Endothelial cell of umbilical vein (primary cell): ENCODE results near the gene MRPS27. TPM values are rescaled to one million over a fixed set of nuclear protein-coding genes. Genes with fewer than 3 reads are reported as not detected.

Experiments
- BruUV-seq: library from RNA; stranded (reverse); fragments of 400-500 nt; replicated peaks from 2 replicates; lab custom pipeline; 2021; lab: Mats Ljungman, UMichigan
- CTCF ChIA-PET: fragments of 300-600, 350-600 bp; sonication (Branson Sonifier 250); formaldehyde crosslinking; loops from one replicate; lab custom pipeline; 2021; ENCODE audit warnings: antibody characterized with exemption, inconsistent platforms; lab: Charles Lee
- POLR2A ChIA-PET: fragments of 300-600, 350-600 bp; sonication (Branson Sonifier 250); formaldehyde crosslinking; loops from one replicate; lab custom pipeline; 2021; ENCODE audit warnings: antibody characterized with exemption, inconsistent platforms; lab: Charles Lee
- DNase-seq: peaks from one replicate; pipeline ENCODE4 v3.0.0-alpha.2; 2011; ENCODE audit warnings: low read depth, low spot score
- FAIRE-seq: peaks from 2 replicates; lab custom pipeline; 2011; peaks lifted over from hg19 to GRCh38; lab: Jason Lieb, UNC
- H2AFZ ChIP-seq: 2 replicates; pipeline ENCODE4 v1.6.0; 2012; ENCODE audit warnings: low read depth, low read length, control low read depth, inconsistent platforms
- H3K27ac ChIP-seq: 2 replicates; pipeline ENCODE4 v1.5.1; 2011; ENCODE audit warnings: low read depth, mild to moderate bottlenecking, control low read depth, low read length, moderate library complexity; ENCODE audit not compliant: insufficient read depth
- H3K27me3 ChIP-seq, 2 experiments: 2 replicates each; pipeline versions ENCODE4 v1.6.0 to v1.6.1; 2011; ENCODE audit warnings: low read length in 2 of 2, mixed read lengths in 1 of 2; ENCODE audit not compliant: control insufficient read depth in 2 of 2, insufficient read depth in 2 of 2
- H3K36me3 ChIP-seq, 2 experiments: 2 replicates in 1 of 2; 3 replicates in 1 of 2; pipeline ENCODE4 v1.5.1; 2011; ENCODE audit warnings: low read length in 2 of 2, mild to moderate bottlenecking in 1 of 2, moderate library complexity in 1 of 2; ENCODE audit not compliant: control insufficient read depth in 2 of 2, insufficient read depth in 2 of 2; ENCODE audit errors: extremely low read depth in 1 of 2
- H3K4me1 ChIP-seq: 3 replicates; pipeline ENCODE4 v1.5.1; 2011; ENCODE audit warnings: mild to moderate bottlenecking, low read length; ENCODE audit not compliant: control insufficient read depth, insufficient read depth; ENCODE audit errors: extremely low read depth
- H3K4me2 ChIP-seq: 2 replicates; pipeline ENCODE4 v1.6.1; 2011; ENCODE audit warnings: low read length, control low read depth, mixed read lengths; ENCODE audit not compliant: insufficient read depth
- H3K4me3 ChIP-seq, 3 experiments: fragments of 200-600 bp in 1 of 3; sonication (generic), shearing (Covaris generic) in 1 of 3; replicated peaks in 1 of 3; 2 replicates each; pipeline ENCODE4 v1.5.1; 2011 to 2016; ENCODE audit warnings: control low read depth in 3 of 3, low read length in 3 of 3, mild to moderate bottlenecking in 2 of 3, inconsistent platforms in 1 of 3, low read depth in 1 of 3, moderate library complexity in 1 of 3; ENCODE audit not compliant: insufficient read depth in 1 of 3
- H3K79me2 ChIP-seq: 2 replicates; pipeline ENCODE4 v1.6.0; 2012; ENCODE audit warnings: low read length, inconsistent platforms; ENCODE audit not compliant: control insufficient read depth, insufficient read depth
- H3K9ac ChIP-seq: replicated peaks from 2 replicates; pipeline ENCODE3; 2011; ENCODE audit warnings: low read length, control low read depth; ENCODE audit not compliant: insufficient read depth; ENCODE audit errors: extremely low read depth
- H3K9me1 ChIP-seq: replicated peaks from 3 replicates; pipeline ENCODE4 v1.6.0; 2011; ENCODE audit warnings: mild to moderate bottlenecking, low read length; ENCODE audit not compliant: control insufficient read depth, insufficient read depth; ENCODE audit errors: extremely low read depth
- H3K9me3 ChIP-seq: replicated peaks from 2 replicates; pipeline ENCODE4 v1.5.1; 2012; ENCODE audit warnings: low read length, inconsistent platforms; ENCODE audit not compliant: control insufficient read depth, insufficient read depth
- H4K20me1 ChIP-seq: replicated peaks from 2 replicates; pipeline ENCODE3; 2011; ENCODE audit warnings: mild to moderate bottlenecking, low read length; ENCODE audit not compliant: control insufficient read depth, insufficient read depth; ENCODE audit errors: extremely low read depth
- EZH2 ChIP-seq: IDR thresholded peaks from 2 replicates; pipeline ENCODE4 v1.6.1; 2012; ENCODE audit warnings: borderline replicate concordance, low read depth, mild to moderate bottlenecking, moderate library complexity, low read length, inconsistent platforms; ENCODE audit not compliant: severe bottlenecking
- FOS ChIP-seq: IDR thresholded peaks from 2 replicates; pipeline ENCODE4 v1.6.1; 2011; ENCODE audit warnings: mild to moderate bottlenecking, low read length, moderate library complexity, borderline replicate concordance; ENCODE audit not compliant: insufficient read depth
- GATA2 ChIP-seq: IDR thresholded peaks from 2 replicates; pipeline ENCODE4 v1.7.0; 2011; ENCODE audit warnings: low read depth, mild to moderate bottlenecking, moderate library complexity, mixed read lengths, low read length; ENCODE audit not compliant: insufficient read length, insufficient read depth
- JUN ChIP-seq: IDR thresholded peaks from 2 replicates; pipeline ENCODE4 v1.6.1; 2011; ENCODE audit warnings: borderline replicate concordance, low read depth; ENCODE audit not compliant: insufficient read length, insufficient read depth
- MYC ChIP-seq: IDR thresholded peaks from one replicate; pipeline ENCODE4 v1.6.1; 2011; ENCODE audit warnings: mild to moderate bottlenecking, low read depth, low read length
- POLR2A ChIP-seq: IDR thresholded peaks from 2 replicates; pipeline ENCODE4 v1.6.1; 2012; ENCODE audit warnings: low read depth, mild to moderate bottlenecking, control low read depth, low read length
- POLR2AphosphoS5 ChIP-seq: IDR thresholded peaks from 2 replicates; pipeline ENCODE4 v1.6.1; 2012; ENCODE audit warnings: low read depth, mild to moderate bottlenecking, control low read depth, low read length, moderate library complexity; ENCODE audit not compliant: insufficient read depth
- dilution Hi-C: fragments of 300-500 bp; cut with MboI; formaldehyde crosslinking; loops from one replicate; pipeline ENCODE4 v1.15.0; 2019; ENCODE audit warnings: low sequenced_read_pairs; ENCODE audit not compliant: extremely low pct_ligation_motif_present
- intact Hi-C: fragments of 100-400 bp; cut with micrococcal nuclease; formaldehyde crosslinking; loops from one replicate; pipeline ENCODE4 v1.10.0; 2022
- microRNA-seq: library from miRNA; unstranded; fragments of <30 nt; microRNA quantifications from one replicate; pipeline ENCODE4 v1.2.0, GENCODE V29; 2021; ENCODE audit warnings: borderline number of aligned reads, borderline replicate concordance
- polyA plus RNA-seq, 4 experiments: library from polyadenylated mRNA; depleted of rRNA in 3 of 4; stranded (reverse) in 3 of 4; unstranded in 1 of 4; fragments of >200 nt; gene quantifications; 2 replicates each; pipeline versions ENCODE4 v1.2.1 to v1.2.3, GENCODE V29; 2011 to 2012; ENCODE audit warnings: missing spikeins in 1 of 4
- small RNA-seq: library from RNA; depleted of rRNA; stranded (forward); fragments of <200 nt; gene quantifications from one replicate; pipeline ENCODE3, GENCODE V24; 2012; ENCODE audit warnings: low replicate concordance, low read depth; ENCODE audit not compliant: insufficient read depth, insufficient read length
- total RNA-seq: library from RNA; stranded (reverse); gene quantifications from 2 replicates; pipeline ENCODE4 v1.2.3, GENCODE V29; 2021
- TF ChIP-seq, protein P1 (sequence below): IDR thresholded peaks from 2 replicates; pipeline ENCODE4 v1.6.1; 2011; ENCODE audit not compliant: insufficient read depth, insufficient read length
- TF ChIP-seq, protein P2 (sequence below), 2 donors: IDR thresholded peaks; 1 replicate in 1 of 2; 2 replicates in 1 of 2; pipeline ENCODE4 v1.5.1; 2011; ENCODE audit warnings: low read length in 2 of 2, mild to moderate bottlenecking in 2 of 2, moderate library complexity in 2 of 2, control low read depth in 1 of 2, inconsistent platforms in 1 of 2, low read depth in 1 of 2; ENCODE audit not compliant: insufficient read depth in 1 of 2; ENCODE audit errors: extremely low read depth in 1 of 2

MRPS27 gene
- total and polyA plus RNA-seq, 2 donors (not counting 3 experiments of a cell fraction or from before 2014, with no cell fraction given): 56.0 to 67.1 TPM

DNA sequence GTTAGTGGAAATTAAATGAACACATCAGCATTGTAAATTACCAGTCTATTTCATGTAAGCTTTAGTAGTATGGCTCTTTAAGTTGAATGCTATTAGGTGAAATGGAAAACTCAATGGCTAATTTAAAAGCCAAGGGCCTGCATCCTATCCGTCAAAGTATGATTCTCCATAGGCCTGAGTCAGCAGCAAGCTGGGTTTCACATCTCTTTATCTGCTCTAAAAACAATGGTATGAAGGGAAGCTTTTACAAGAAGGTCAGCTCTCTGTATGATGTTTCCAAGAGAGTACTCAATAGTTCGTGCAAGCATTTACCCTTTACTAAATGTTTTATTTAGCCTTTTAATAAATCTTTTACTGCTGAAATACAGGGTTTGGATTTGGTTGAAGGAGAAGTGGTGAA lies 149.9 kb downstream of the MRPS27 start:
- ChIA-PET POLR2A (no interaction called here), CTCF (interaction anchor here (0.9 to 2.0 kb wide), 2 partner anchors 11 to 14 kb away, joined by 3 to 5 read pairs; no protein-coding TSS in a partner anchor)
- no peaks in the 10 kb centered on the region for H3K9me3 ChIP-seq
- no peak overlapping the region for H3K27ac ChIP-seq
- no peak overlapping the region for H3K4me2 ChIP-seq
- TF ChIP-seq FOS (no peak), EZH2 (no peak), POLR2AphosphoS5 (no peak), GATA2 (no peak), JUN (no peak), MYC (no peak), POLR2A (no peak)
- TF ChIP-seq, protein P1, sequence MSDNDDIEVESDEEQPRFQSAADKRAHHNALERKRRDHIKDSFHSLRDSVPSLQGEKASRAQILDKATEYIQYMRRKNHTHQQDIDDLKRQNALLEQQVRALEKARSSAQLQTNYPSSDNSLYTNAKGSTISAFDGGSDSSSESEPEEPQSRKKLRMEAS: no peak
- TF ChIP-seq, protein P2, sequence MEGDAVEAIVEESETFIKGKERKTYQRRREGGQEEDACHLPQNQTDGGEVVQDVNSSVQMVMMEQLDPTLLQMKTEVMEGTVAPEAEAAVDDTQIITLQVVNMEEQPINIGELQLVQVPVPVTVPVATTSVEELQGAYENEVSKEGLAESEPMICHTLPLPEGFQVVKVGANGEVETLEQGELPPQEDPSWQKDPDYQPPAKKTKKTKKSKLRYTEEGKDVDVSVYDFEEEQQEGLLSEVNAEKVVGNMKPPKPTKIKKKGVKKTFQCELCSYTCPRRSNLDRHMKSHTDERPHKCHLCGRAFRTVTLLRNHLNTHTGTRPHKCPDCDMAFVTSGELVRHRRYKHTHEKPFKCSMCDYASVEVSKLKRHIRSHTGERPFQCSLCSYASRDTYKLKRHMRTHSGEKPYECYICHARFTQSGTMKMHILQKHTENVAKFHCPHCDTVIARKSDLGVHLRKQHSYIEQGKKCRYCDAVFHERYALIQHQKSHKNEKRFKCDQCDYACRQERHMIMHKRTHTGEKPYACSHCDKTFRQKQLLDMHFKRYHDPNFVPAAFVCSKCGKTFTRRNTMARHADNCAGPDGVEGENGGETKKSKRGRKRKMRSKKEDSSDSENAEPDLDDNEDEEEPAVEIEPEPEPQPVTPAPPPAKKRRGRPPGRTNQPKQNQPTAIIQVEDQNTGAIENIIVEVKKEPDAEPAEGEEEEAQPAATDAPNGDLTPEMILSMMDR (IDR thresholded peaks at IDR 0.05; ENCODE audit: extremely low read depth in 1 of 2, insufficient read depth in 1 of 2, low read depth in 1 of 2, low read length in 2 of 2): no peak
- dilution Hi-C loops (no loop called here), intact Hi-C loops (no loop called here)
- H4K20me1 ChIP-seq: peaks cover 2% of the 10 kb centered on the region
- H3K4me3 ChIP-seq: no peak overlapping the region
- BruUV-seq: no TSS peak
- peaks cover 19% of the 10 kb centered on the region for H3K4me1 ChIP-seq
- no peak for DNase-seq
- H3K79me2 ChIP-seq: peaks cover 79% of the 10 kb centered on the region
- H3K9ac ChIP-seq: no peak overlapping the region
- H3K36me3 ChIP-seq: peaks cover 2 to 7% of the 10 kb centered on the region in 2 experiments
- no peak for FAIRE-seq
- H2AFZ ChIP-seq: no peak overlapping the region
- H3K9me1 ChIP-seq: no peaks in the 10 kb centered on the region
- H3K27me3 ChIP-seq: no peaks in the 10 kb centered on the region

Small RNA genes lying within 50 kb of the gene (microRNA-seq; reads per million reads assigned to microRNA genes)
- not detected for gene MIR4803

Small RNA genes lying within 50 kb of the gene (small RNA-seq; reads per million reads assigned to genes)
- gene MIR4803 (not detected), gene RN7SL153P (not detected)

Other genes starting within 250 kb of the MRPS27 start
- 262 and 263 TPM in 2 replicates for gene MAP1B, start 212.8 kb downstream of the MRPS27 start, total RNA-seq
- gene MAP1B, start 212.8 kb downstream of the MRPS27 start, polyA plus RNA-seq: 50.8 and 55.9 TPM in 2 replicates
- gene PTCD2, start 133 bp upstream of the MRPS27 start, total RNA-seq: 6.2 and 6.7 TPM in 2 replicates
- gene PTCD2, start 133 bp upstream of the MRPS27 start, polyA plus RNA-seq: 4.1 and 4.3 TPM in 2 replicates
- 4.1 and 4.6 TPM in 2 replicates for gene ZNF366, start 187.2 kb upstream of the MRPS27 start, total RNA-seq
- gene ZNF366, start 187.2 kb upstream of the MRPS27 start, polyA plus RNA-seq: 1.2 and 1.3 TPM in 2 replicates